HG02678 (cell line): Measurements from ENCODE around the gene NPIPA2.
"Not testable (repeated sequence)": the region's sequence is repeated elsewhere in the genome, so short reads cannot be mapped to it uniquely, and the experiment has no call there.

Experiments
- ATAC-seq: cut with Tn5 transposase; IDR thresholded peaks from one replicate; pipeline ENCODE4 v1.9.1; 2021; ENCODE audit warnings: mild to moderate bottlenecking, moderate library complexity; ENCODE audit not compliant: unreplicated experiment

Gene NPIPA2

GRCh38 chr16:14742273-14743128, at the start of gene NPIPA2:
TSS of gene NPIPA2 (plus strand) at chr16:14742533. CDS start at chr16:14748066, 5,533 bp downstream.
- ATAC-seq, result peak; percentile 98

GRCh38 chr16:14694129-14694528, 48.2 kb upstream of the NPIPA2 start, which contains the start of gene PLA2G10:
TSS of gene PLA2G10 (minus strand) at chr16:14694308. CDS start at chr16:14694229, 79 bp downstream.
- not testable (repeated sequence) for ATAC-seq

DNA sequence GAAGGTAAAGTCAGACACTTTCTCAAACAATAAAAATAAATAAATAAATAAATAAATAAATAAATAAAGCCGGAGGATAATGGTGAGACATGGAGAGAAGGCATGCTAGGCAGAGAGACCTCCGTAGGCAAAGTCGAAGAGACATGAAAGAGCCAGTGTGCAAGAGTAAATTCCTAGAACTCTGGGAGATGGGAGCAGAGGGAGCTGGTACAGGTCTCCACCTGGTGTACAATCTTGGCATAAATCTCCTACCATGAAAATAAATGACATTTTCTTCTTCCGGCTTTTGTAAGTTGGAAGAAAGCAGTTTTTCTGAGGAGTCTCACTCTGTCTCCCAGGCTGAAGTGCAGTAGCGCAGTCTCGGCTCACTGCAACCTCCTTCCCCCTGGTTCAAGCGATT, 40.5 kb upstream of the NPIPA2 start:
- not testable (repeated sequence) for ATAC-seq

DNA sequence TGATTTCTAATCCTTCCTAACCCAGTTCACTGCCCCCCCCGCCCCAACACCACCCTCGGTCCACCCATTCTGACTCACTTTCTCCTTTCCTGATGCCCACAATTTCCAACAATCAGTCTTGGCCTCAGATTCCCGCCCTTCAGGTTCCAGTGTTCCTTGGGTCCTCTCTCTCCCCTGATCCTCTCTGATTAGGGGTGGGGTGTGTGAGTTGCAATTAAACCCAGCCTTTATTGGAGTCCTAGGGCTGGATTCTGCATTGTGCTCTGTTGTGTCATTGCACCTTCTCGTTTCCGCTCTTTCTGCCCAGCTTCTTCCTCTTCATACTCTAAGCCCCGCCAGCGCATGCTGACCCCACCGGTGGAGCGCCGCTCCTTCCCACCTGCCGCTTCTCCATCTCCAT, 39.7 kb upstream of the NPIPA2 start:
- ATAC-seq, result not testable (repeated sequence)

GRCh38 chr16:14703156-14704011, 38.9 kb upstream of the NPIPA2 start, which contains the start of gene NPIPA3:
TSS of gene NPIPA3 (plus strand) at chr16:14703411. CDS start at chr16:14708944, 5,533 bp downstream.
- ATAC-seq, result peak; percentile 98

GRCh38 chr16:14733233-14733632, 9.1 kb upstream of the NPIPA2 start:
- ATAC-seq, result not testable (repeated sequence)

DNA sequence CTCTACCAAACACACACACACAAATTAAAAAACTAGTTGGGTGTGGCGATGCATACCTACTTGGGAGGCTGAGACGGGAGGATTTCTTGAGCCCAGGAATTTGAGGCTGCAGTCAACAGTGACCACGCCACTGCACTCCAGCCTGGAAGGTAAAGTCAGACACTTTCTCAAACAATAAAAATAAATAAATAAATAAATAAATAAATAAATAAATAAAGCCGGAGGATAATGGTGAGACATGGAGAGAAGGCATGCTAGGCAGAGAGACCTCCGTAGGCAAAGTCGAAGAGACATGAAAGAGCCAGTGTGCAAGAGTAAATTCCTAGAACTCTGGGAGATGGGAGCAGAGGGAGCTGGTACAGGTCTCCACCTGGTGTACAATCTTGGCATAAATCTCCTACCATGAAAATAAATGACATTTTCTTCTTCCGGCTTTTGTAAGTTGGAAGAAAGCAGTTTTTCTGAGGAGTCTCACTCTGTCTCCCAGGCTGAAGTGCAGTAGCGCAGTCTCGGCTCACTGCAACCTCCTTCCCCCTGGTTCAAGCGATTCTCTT, 1.4 kb upstream of the NPIPA2 start:
- not testable (repeated sequence) for ATAC-seq

DNA sequence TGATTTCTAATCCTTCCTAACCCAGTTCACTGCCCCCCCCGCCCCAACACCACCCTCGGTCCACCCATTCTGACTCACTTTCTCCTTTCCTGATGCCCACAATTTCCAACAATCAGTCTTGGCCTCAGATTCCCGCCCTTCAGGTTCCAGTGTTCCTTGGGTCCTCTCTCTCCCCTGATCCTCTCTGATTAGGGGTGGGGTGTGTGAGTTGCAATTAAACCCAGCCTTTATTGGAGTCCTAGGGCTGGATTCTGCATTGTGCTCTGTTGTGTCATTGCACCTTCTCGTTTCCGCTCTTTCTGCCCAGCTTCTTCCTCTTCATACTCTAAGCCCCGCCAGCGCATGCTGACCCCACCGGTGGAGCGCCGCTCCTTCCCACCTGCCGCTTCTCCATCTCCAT, 539 bp upstream of the NPIPA2 start:
- ATAC-seq, result not testable (repeated sequence)

DNA sequence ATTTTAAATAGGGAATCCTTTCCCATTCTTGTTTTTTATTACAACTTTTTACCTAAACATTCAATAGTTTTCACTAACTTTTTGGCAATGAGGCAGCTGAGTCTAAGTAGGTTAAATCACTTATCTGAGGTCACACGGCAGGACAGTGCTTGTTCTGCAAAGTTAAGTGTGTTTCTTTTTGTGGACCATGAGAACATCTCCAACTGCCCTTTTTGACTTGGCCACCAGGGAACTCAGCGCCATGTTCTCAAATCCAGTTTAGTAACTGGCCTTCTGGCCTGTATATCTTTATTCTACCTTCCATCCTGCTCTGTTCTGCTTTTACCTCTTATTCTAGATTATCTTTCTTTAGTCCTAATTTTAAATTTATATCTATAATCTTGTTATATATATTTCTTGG, 31.3 kb downstream of the NPIPA2 start:
- not testable (repeated sequence) for ATAC-seq

DNA sequence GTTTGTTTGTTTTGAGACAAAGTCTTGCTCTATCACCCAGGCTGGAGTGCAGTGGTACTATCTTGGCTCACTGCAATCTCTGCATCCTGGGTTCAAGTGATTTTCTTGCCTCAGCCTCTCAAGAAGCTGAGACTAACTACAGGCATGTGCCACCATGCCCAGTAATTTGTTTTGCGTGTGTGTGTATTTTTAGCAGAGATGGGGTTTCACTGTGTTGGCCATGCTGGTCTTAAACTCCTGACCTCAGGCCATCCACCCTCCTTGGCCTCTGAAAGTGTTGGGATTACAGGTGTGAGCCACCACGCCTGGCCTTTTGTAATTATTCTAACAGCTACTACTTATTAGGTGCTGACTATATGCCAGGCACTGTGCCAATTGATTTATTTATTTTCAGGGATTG, 33.3 kb downstream of the NPIPA2 start:
- not testable (repeated sequence) for ATAC-seq

GRCh38 chr16:14776763-14777162, 34.4 kb downstream of the NPIPA2 start:
- not testable (repeated sequence) for ATAC-seq

DNA sequence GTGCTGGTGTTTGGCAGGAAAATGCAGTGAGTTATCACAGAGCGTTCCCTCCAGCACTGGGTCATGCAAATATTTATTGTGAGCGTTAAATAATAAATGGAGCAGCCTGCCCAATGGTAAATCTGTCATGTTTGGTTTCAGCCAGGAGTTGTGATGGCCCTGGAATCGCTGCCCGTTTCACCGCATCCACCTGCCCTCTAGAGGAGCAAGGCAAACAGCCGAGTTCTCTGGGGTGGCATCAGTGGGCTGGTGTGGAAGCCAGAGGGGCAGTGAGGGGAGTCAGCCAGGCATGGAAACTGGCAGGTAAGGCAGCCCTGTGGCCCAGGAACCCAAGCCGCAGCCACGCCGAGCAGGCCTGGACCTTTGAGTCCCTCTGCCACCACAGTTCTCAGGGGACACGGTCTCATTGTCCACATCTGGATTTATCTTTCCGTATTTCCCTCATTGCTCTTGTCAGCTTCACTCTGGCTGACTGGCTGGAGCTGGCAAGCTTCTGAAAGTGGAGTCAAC, 37.1 kb downstream of the NPIPA2 start:
- not testable (repeated sequence) for ATAC-seq

DNA sequence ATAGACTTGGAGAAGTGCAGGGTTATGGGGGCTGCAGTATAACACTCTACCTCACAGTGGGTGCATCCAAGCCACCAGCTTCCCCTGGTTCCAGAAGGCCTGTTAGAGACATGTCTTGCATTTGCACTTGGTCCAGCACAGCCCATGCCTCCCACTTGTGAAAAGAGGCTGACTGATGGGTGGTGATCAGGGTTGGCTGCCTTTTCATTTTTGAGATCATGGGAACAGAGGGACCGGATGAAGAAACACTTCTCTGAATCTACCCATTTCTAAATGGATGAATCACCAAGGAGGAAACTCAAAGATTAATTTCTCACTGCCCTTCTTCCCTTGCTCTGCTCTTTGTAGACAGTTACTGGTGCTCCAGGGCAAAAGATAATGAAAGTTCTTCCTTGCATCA, 43.8 kb downstream of the NPIPA2 start:
- not testable (repeated sequence) for ATAC-seq

GRCh38 chr16:14789577-14789976, 47.2 kb downstream of the NPIPA2 start:
- ATAC-seq, result not testable (repeated sequence)

- ATAC-seq, result not testable (repeated sequence)
Observed at GRCh38 chr16:14790320-14790956, 48.1 kb downstream of the NPIPA2 start.

DNA sequence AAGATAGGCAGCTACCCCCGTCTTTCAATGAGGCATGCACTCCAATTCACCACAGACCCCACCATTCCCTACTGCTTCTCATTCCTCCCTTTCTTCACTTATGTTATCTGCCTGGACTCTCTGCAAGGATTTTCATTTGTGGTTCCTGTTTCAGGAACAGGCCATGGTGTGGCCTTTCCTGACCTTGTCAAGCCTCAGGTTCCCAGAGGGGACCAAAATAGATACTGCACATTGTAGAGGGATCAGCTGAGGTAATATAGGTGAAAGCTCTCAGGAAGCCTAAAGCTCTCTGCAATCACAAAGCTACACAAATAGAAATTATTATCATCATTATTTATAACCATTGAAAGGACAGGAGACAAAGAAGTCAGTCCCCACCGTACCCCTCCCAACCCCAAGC, 50.6 kb downstream of the NPIPA2 start:
- ATAC-seq, result not testable (repeated sequence)

DNA sequence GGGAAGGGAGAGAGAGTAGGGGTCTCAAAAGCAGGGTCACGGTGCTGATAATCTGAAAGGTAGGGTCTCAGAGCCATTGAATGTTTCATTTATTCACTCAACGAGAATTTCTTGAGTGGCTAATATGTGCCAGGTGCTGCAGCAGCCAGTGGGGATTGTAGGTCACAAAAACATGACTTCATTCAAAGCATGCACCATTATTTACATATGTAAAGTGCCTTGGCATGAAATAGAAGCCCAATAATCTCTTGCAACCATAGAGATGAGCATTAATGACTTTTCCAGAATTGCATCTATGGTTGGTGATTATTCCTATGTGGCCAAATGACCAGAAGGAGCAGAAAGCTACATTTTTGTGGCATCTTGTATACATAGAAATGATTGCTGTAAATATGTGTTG, 55.2 kb downstream of the NPIPA2 start:
- ATAC-seq, result not testable (repeated sequence)

DNA sequence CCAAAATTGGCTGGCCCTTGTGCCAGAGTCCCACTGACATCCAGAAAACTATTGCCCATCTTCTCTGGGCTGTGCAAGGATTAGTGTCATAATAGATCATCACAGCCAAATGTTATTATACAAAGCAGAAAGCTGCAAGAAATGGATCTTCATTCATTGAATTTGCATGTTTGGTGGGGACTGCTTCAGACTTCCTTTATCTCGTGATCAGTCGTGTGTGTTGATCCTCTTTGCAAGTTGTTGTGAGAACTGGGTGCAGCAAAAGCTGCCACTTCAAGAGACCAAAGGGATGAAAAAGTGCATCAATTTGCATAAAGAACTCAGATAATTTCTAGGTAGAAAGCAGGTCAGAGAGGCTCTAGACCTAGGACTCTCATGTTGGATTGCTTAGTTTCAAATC, 61.2 kb downstream of the NPIPA2 start:
- not testable (repeated sequence) for ATAC-seq

GRCh38 chr16:14807184-14807678, 64.9 kb downstream of the NPIPA2 start:
- ATAC-seq, result not testable (repeated sequence)

- not testable (repeated sequence) for ATAC-seq
Observed at GRCh38 chr16:14813890-14814289, 71.6 kb downstream of the NPIPA2 start.
